Spinal cord (tissue), 10 donors: ENCODE measurements around the gene IGLL5. TPM values are rescaled to one million over a fixed set of nuclear protein-coding genes. Genes with fewer than 3 reads are reported as not detected.

ENCODE experiments used
- DNase-seq, 6 donors: peaks; one replicate each; pipeline versions ENCODE4 v3.0.0 to v3.0.0-alpha.2; 2013 to 2015; ENCODE audit warnings: low spot score in 6 of 6, low read depth in 4 of 6
- H3K27ac ChIP-seq: one replicate; pipeline ENCODE4 v1.5.1; 2013; ENCODE audit warnings: low read depth, low read length, control low read depth
- H3K27me3 ChIP-seq: one replicate; pipeline ENCODE4 v1.6.1; 2013; ENCODE audit warnings: low read length; ENCODE audit not compliant: control insufficient read depth, insufficient read depth
- H3K36me3 ChIP-seq: one replicate; pipeline ENCODE4 v1.6.1; 2013; ENCODE audit warnings: low read length; ENCODE audit not compliant: control insufficient read depth, insufficient read depth
- H3K4me1 ChIP-seq: one replicate; pipeline ENCODE4 v1.6.1; 2013; ENCODE audit warnings: low read length; ENCODE audit not compliant: control insufficient read depth, insufficient read depth
- H3K4me3 ChIP-seq: one replicate; pipeline ENCODE4 v1.5.1; 2013; ENCODE audit warnings: low read depth, low read length, control low read depth
- H3K9me3 ChIP-seq: one replicate; pipeline ENCODE4 v1.6.1; 2013; ENCODE audit warnings: low read length; ENCODE audit not compliant: control insufficient read depth, insufficient read depth
- WGBS: methylation state at CpG from one replicate; pipeline ENCODE4 v1.1.5; 2013; ENCODE audit warnings: missing lambda C conversion rate; ENCODE audit not compliant: insufficient coverage; 5-methylcytosine and 5-hydroxymethylcytosine counted together
- polyA plus RNA-seq, 2 donors: library from polyadenylated mRNA; unstranded; fragments of 120-200 nt; gene quantifications; one replicate each; pipeline ENCODE4 v1.2.1, GENCODE V29; 2013; ENCODE audit not compliant: insufficient read length in 2 of 2
- total RNA-seq, 2 donors: library from RNA; depleted of rRNA in 1 of 2; stranded (reverse); fragments of 120-200 nt in 1 of 2; fragments of >200 nt in 1 of 2; gene quantifications; one replicate each; pipeline versions ENCODE4 v1.2.3 to v1.2.4, GENCODE V29; 2013 to 2014
- donor health status: healthy.

The IGLL5 gene
- total and polyA plus RNA-seq, 4 donors, result 0.99 TPM; not detected in 3

- no peak overlapping the region for H3K4me3 ChIP-seq
- H3K27me3 ChIP-seq, result no peaks in the 10 kb centered on the region
- no peak for DNase-seq
- H3K36me3 ChIP-seq, result no peaks in the 10 kb centered on the region
- no peaks in the 10 kb centered on the region for H3K9me3 ChIP-seq
- H3K27ac ChIP-seq, result no peak overlapping the region
- no peaks in the 10 kb centered on the region for H3K4me1 ChIP-seq
- 63% methylated on average over 9 of the region's 13 CpGs for WGBS
Measured at GRCh38 chr22:22926370-22927195, 39.0 kb downstream of the IGLL5 start.

DNA sequence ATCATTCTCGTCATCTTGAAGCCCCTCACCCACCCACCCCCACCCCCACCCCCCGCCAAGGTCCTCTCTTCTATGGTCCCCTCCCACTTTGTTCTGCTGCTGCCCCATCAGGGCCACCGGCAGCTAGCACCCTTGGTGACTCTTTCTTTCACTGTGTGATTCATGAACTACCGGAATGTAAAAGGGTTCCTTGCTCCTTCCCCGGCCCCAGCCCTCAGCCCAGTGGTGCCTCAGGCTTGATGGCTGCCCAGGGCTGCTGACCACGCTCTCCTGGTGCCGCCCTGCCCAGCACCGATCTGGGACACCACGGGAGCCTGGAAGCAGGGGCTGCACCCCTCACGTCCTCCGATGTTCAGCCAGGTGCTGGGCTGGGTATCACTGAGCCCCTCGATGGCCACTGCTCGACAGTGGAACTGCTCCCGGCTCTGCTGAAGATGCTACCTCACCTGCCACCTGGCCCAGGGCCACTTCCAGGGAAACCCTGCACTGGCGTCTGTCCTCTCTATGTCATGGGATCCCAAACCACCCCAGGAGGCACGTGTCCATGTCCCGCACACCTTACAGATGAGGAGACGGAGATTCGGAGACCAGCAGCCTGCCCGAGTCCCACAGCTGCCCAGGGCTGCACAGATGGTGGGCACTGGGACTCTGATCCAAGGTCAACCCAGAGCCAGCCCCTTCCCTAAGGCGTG lies 39.7 kb downstream of the IGLL5 start:
- Histone ChIP-seq H3K27me3 (no peaks in the 10 kb centered on the region), H3K4me3 (no peak overlapping the region), H3K27ac (no peak overlapping the region), H3K9me3 (no peaks in the 10 kb centered on the region), H3K36me3 (no peaks in the 10 kb centered on the region), H3K4me1 (no peaks in the 10 kb centered on the region)
- DNase-seq, result no peak
- 90% methylated on average over 18 of the region's 21 CpGs for WGBS

GRCh38 chr22:22927888-22928665 lies 40.5 kb downstream of the IGLL5 start:
- Histone ChIP-seq H3K27me3 (no peaks in the 10 kb centered on the region), H3K36me3 (no peaks in the 10 kb centered on the region), H3K4me3 (no peak overlapping the region), H3K4me1 (no peaks in the 10 kb centered on the region), H3K9me3 (no peaks in the 10 kb centered on the region), H3K27ac (no peak overlapping the region)
- DNase-seq, result no peak
- 79% methylated on average over 7 of the region's 7 CpGs for WGBS

- WGBS, result 73% methylated on average over 10 of the region's 11 CpGs
- Histone ChIP-seq H3K27me3 (no peaks in the 10 kb centered on the region), H3K4me3 (no peak overlapping the region), H3K9me3 (no peaks in the 10 kb centered on the region), H3K36me3 (no peaks in the 10 kb centered on the region), H3K4me1 (no peaks in the 10 kb centered on the region), H3K27ac (no peak overlapping the region)
- no peak for DNase-seq
Measured at GRCh38 chr22:22928666-22929380, 41.2 kb downstream of the IGLL5 start.

DNA sequence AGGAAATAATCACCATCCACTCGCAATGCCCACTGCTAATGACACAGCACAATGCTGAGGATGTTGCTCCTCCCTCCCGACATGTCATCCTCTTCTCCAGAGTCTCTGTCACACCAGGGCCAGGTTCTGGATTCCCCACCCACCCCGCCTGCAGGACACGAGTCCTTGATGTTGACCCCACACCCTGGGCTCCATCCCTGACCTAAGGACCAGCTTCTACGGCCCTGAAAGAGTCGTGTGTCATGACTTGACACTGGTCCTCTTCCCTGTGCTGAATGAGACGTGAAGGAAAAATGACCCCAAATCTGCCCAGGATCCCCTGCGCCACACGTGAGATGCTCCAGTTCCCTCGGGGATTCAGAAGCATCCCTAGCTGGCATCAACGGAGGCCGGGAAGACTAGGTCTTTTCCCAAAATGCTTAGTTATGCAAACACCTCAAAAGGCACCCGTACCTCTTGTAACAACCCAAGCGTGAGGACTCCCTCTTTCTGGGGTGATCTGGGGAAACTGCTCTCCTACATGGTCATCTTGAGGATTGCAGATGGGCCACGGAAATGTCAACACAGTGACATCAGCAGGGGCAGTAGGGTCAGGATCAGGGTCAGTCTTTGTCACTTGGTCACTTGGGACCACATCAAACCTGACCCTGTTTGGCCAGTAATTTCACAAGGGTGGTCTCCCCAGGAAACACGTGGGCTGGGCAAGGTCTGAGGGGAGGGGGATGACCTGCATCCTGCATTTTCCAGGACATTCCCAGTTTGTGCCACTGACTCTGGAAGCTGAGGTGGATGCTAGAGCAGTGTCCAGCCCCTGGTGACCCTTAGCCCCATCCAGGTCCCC lies 42.0 kb downstream of the IGLL5 start:
- no peaks in the 10 kb centered on the region for H3K9me3 ChIP-seq
- no peak for DNase-seq
- H3K36me3 ChIP-seq, result no peaks in the 10 kb centered on the region
- H3K27ac ChIP-seq, result no peak overlapping the region
- no peaks in the 10 kb centered on the region for H3K27me3 ChIP-seq
- no peaks in the 10 kb centered on the region for H3K4me1 ChIP-seq
- H3K4me3 ChIP-seq, result no peak overlapping the region
- WGBS, result 86% methylated on average over 16 of the region's 16 CpGs

DNA sequence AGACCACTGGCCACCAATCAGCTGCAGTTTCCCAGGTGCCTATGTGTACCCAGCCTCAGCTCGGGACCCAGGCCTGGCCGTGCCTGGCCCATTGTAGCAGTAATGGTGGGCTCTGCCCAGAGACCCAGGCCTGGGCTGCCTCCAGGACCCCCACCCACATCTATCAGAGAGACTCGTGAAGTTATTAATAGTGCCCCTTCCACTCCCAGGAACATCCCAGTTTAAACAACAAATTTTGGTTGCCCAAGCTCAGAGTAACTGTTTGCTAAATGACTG lies 42.5 kb downstream of the IGLL5 start:
- WGBS, result 90% methylated on average over 2 of the region's 3 CpGs
- H3K4me1 ChIP-seq, result no peaks in the 10 kb centered on the region
- H3K27ac ChIP-seq, result no peak overlapping the region

DNA sequence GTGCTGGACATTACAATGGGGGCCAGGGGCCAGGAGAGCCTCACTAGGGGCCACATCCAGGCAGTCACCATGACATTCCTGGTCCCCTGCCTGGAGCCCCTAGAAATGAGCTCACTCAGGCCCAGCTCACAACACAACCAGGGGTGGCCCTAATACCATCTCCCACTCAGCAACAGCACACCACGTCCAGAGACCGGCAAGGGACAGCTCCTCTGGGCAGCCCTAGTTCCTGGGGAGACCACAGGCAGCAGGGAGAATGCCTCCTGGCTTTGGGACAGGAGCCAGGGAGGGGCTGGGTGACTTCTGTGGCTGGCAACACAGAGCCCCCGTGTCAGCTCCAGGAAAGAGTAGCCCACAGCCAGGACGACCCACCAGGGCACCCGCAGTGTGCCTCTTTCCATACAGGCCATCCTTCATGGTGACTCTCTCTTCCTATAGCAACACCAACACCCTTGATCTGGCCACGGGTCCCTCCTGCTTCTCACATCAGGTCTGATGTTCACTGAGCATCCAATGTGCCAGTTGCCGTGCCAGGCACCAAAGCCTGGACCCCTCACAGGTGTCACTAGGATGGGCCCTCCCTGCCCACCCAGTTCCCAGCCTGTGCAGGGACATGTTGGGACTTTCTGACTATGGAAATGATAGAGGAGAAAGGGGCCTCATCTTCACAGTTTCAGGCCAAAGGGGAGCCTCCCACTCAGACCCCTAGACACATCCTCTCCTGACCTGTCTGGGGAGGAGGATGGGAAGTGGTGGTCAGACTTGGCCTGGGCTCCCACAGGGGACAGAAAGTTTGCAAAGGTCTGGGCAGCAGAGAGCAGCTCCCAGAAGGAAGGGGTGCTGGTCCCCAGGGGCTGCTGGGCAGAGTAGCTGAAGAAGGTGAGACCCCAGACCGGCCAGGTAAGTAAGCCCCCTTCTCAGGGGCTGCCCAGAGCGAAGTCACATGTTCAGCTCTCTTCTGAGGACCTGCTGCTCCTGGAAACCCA lies 43.2 kb downstream of the IGLL5 start:
- H3K36me3 ChIP-seq, result no peaks in the 10 kb centered on the region
- no peaks in the 10 kb centered on the region for H3K9me3 ChIP-seq
- DNase-seq, result no peak
- no peak overlapping the region for H3K27ac ChIP-seq
- no peak overlapping the region for H3K4me3 ChIP-seq
- no peaks in the 10 kb centered on the region for H3K27me3 ChIP-seq
- WGBS, result 75% methylated on average over 6 of the region's 9 CpGs
- H3K4me1 ChIP-seq, result no peaks in the 10 kb centered on the region

More for the DNA sequence above, 42.5 kb downstream of the IGLL5 start:
- Histone ChIP-seq H3K36me3 (no peaks in the 10 kb centered on the region), H3K27me3 (no peaks in the 10 kb centered on the region), H3K4me3 (no peak overlapping the region), H3K9me3 (no peaks in the 10 kb centered on the region)
- DNase-seq, result no peak

DNA sequence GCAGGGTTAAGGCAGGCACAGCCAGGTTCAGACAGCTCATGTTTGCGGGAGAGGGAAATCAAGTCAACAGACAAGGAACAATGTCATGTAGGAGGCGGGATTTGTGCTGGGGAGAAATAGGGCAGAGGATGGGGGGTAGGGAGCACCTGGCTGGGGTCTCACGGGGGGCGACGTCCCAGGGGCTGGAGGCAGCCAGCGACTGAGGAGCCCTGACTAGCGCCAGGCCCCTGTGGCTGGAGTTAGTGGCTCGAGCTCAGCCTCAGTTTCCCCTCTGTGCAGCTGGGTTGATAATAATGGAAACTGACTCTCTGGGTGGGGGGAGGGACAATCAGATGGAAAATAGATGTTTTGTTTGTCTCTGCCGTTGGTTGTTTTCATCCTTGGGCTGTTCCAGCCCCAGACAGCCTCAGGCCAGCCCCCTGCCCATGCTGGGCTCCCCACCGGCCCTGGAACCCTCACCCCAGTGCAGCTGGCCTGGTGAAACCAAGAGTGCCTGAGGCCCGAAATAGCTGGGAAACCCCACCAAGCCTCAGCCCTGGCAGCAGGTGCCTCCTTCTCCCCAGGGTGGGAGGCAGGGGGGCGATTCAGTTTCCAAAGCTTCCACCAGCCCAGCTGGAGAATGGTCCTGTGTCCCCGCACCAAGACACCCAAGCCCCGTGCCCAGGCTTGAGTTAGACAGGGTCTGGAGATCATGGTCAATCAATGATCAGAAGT lies 44.1 kb downstream of the IGLL5 start:
- WGBS, result 90% methylated on average over 12 of the region's 14 CpGs
- H3K27me3 ChIP-seq, result no peaks in the 10 kb centered on the region
- no peak for DNase-seq
- H3K9me3 ChIP-seq, result no peaks in the 10 kb centered on the region
- no peaks in the 10 kb centered on the region for H3K36me3 ChIP-seq
- no peak overlapping the region for H3K4me3 ChIP-seq
- no peaks in the 10 kb centered on the region for H3K4me1 ChIP-seq
- H3K27ac ChIP-seq, result no peak overlapping the region
